Trophoblast cell (in vitro differentiated cells and primary cell): ENCODE measurements around the gene MEIS3.

ENCODE experiments used
- DNase-seq, 2 donors: peaks; one replicate each; pipeline ENCODE4 v3.0.0-alpha.2; 2016
- H2AFZ ChIP-seq: 2 replicates; pipeline ENCODE4 v1.6.1; 2013; ENCODE audit warnings: low read length, moderate library complexity, mild to moderate bottlenecking; ENCODE audit not compliant: insufficient read depth, poor library complexity
- H2AK5ac ChIP-seq: 2 replicates; pipeline ENCODE4 v1.6.1; 2013; ENCODE audit warnings: mild to moderate bottlenecking, low read length
- H2BK120ac ChIP-seq: 2 replicates; pipeline ENCODE4 v1.6.1; 2013; ENCODE audit warnings: low read length, mild to moderate bottlenecking, moderate library complexity; ENCODE audit not compliant: insufficient read depth, poor library complexity
- H2BK12ac ChIP-seq: 2 replicates; pipeline ENCODE4 v1.6.1; 2013; ENCODE audit warnings: mild to moderate bottlenecking, low read length, moderate library complexity
- H2BK5ac ChIP-seq: 2 replicates; pipeline ENCODE4 v1.6.1; 2013; ENCODE audit warnings: low read length, low read depth, moderate library complexity, mild to moderate bottlenecking; ENCODE audit not compliant: poor library complexity
- H3K14ac ChIP-seq: 2 replicates; pipeline ENCODE4 v1.6.1; 2013; ENCODE audit warnings: mild to moderate bottlenecking, low read length
- H3K18ac ChIP-seq: 2 replicates; pipeline ENCODE4 v1.6.1; 2013; ENCODE audit warnings: mild to moderate bottlenecking, low read length
- H3K23ac ChIP-seq: 2 replicates; pipeline ENCODE4 v1.6.1; 2013; ENCODE audit warnings: low read length
- H3K27ac ChIP-seq: 2 replicates; pipeline ENCODE4 v1.5.1; 2013; ENCODE audit warnings: low read depth, mild to moderate bottlenecking, inconsistent platforms, low read length, moderate library complexity
- H3K27me3 ChIP-seq: 2 replicates; pipeline ENCODE4 v1.6.1; 2013; ENCODE audit warnings: inconsistent platforms, mild to moderate bottlenecking, low read length, moderate library complexity; ENCODE audit not compliant: insufficient read depth
- H3K36me3 ChIP-seq, 2 experiments: 1 replicate in 1 of 2; 2 replicates in 1 of 2; pipeline ENCODE4 v1.6.1; 2013; ENCODE audit warnings: low read length in 2 of 2, mild to moderate bottlenecking in 2 of 2, moderate library complexity in 1 of 2; ENCODE audit not compliant: insufficient read depth in 2 of 2, control insufficient read depth in 1 of 2
- H3K4ac ChIP-seq: 2 replicates; pipeline ENCODE4 v1.6.1; 2013; ENCODE audit warnings: low read depth, mild to moderate bottlenecking, low read length, moderate library complexity
- H3K4me1 ChIP-seq, 2 experiments: 1 replicate in 1 of 2; 2 replicates in 1 of 2; pipeline ENCODE4 v1.6.1; 2013; ENCODE audit warnings: low read length in 2 of 2, mild to moderate bottlenecking in 2 of 2, moderate library complexity in 1 of 2; ENCODE audit not compliant: insufficient read depth in 2 of 2, control insufficient read depth in 1 of 2
- H3K4me2 ChIP-seq: 2 replicates; pipeline ENCODE4 v1.6.1; 2013; ENCODE audit warnings: inconsistent platforms, mild to moderate bottlenecking, low read length, moderate library complexity
- H3K4me3 ChIP-seq: 2 replicates; pipeline ENCODE4 v1.5.1; 2013; ENCODE audit warnings: mild to moderate bottlenecking, low read depth, low read length, inconsistent platforms
- H3K79me1 ChIP-seq: one replicate; pipeline ENCODE4 v1.6.1; 2013; ENCODE audit warnings: low read length
- H3K79me2 ChIP-seq: 2 replicates; pipeline ENCODE4 v1.6.1; 2013; ENCODE audit warnings: low read length, mild to moderate bottlenecking; ENCODE audit not compliant: control insufficient read depth, insufficient read depth, poor library complexity
- H3K9ac ChIP-seq: 2 replicates; pipeline ENCODE4 v1.6.1; 2013; ENCODE audit warnings: mild to moderate bottlenecking, low read length
- H3K9me3 ChIP-seq: 2 replicates; pipeline ENCODE4 v1.6.1; 2013; ENCODE audit warnings: low read depth, mild to moderate bottlenecking, control low read depth, inconsistent platforms, low read length; ENCODE audit not compliant: insufficient read depth
- H4K12ac ChIP-seq: 2 replicates; pipeline ENCODE4 v1.6.1; 2013; ENCODE audit warnings: low read depth, mild to moderate bottlenecking, low read length, moderate library complexity
- H4K8ac ChIP-seq: 2 replicates; pipeline ENCODE4 v1.6.1; 2013; ENCODE audit warnings: low read depth, mild to moderate bottlenecking, low read length, moderate library complexity
- H4K91ac ChIP-seq: one replicate; pipeline ENCODE4 v1.6.1; 2013; ENCODE audit warnings: low read depth, mild to moderate bottlenecking, low read length, moderate library complexity
- WGBS: extraction: QIAGEN DNeasy Blood & Tissue Kit; methylation state at CpG from one replicate; pipeline ENCODE4 v1.1.7; 2013; ENCODE audit warnings: missing lambda C conversion rate; ENCODE audit not compliant: insufficient read length, insufficient coverage; ENCODE audit errors: extremely low coverage; 5-methylcytosine and 5-hydroxymethylcytosine counted together

Gene MEIS3

GRCh38 chr19:47435196-47435595, 15.9 kb upstream of the MEIS3 start:
- H2BK120ac ChIP-seq: no peak overlapping the region
- no CpG with 5 or more reads among the region's 16 CpGs for WGBS
- H2AK5ac ChIP-seq: no peak overlapping the region
- H3K4me1 ChIP-seq: peaks cover 0 to 3% of the 10 kb centered on the region in 2 experiments
- no peak overlapping the region for H3K4me2 ChIP-seq
- H4K91ac ChIP-seq: no peak overlapping the region
- no peak overlapping the region for H3K27ac ChIP-seq
- no peak overlapping the region for H3K14ac ChIP-seq
- H2BK12ac ChIP-seq: no peak overlapping the region
- no peak overlapping the region for H3K4me3 ChIP-seq
- H3K79me1 ChIP-seq: no peaks in the 10 kb centered on the region
- H3K9ac ChIP-seq: no peak overlapping the region
- H4K8ac ChIP-seq: no peak overlapping the region
- no peak overlapping the region for H2AFZ ChIP-seq
- H3K27me3 ChIP-seq: peaks cover 4% of the 10 kb centered on the region
- H3K79me2 ChIP-seq: no peaks in the 10 kb centered on the region
- no peaks in the 10 kb centered on the region for H3K36me3 ChIP-seq
- H4K12ac ChIP-seq: no peak overlapping the region
- no peak overlapping the region for H3K23ac ChIP-seq
- no peak overlapping the region for H2BK5ac ChIP-seq
- H3K9me3 ChIP-seq: no peaks in the 10 kb centered on the region
- no peak for DNase-seq
- H3K4ac ChIP-seq: no peak overlapping the region
- H3K18ac ChIP-seq: no peak overlapping the region

DNA sequence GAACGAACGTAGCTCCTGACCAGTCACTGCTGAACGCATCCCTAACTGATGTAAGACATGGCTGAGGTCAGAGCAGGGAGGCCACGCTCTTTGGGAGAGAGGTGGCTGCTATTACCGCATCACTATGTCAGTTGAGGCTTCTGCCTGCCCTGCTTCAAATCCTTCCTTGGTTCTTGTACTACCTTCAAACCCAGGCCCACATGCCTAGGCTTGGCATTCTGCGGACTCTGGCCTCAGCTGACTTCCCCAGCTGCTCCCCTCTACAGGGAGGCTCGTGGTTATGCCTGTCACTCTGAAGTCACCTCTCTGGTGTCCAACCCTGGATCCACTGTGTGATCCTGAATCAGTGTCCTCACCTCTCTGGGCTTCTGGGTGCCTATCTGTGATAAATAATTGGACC, 14.8 kb upstream of the MEIS3 start:
- H4K12ac ChIP-seq: no peak overlapping the region
- H3K4me1 ChIP-seq: peaks cover 0 to 8% of the 10 kb centered on the region in 2 experiments
- no peaks in the 10 kb centered on the region for H3K79me1 ChIP-seq
- DNase-seq: no peak
- peaks cover 15% of the 10 kb centered on the region for H3K27me3 ChIP-seq
- no peak overlapping the region for H3K23ac ChIP-seq
- no peak overlapping the region for H3K14ac ChIP-seq
- H3K4ac ChIP-seq: no peak overlapping the region
- H2BK12ac ChIP-seq: no peak overlapping the region
- H2BK5ac ChIP-seq: no peak overlapping the region
- no peak overlapping the region for H2BK120ac ChIP-seq
- no peak overlapping the region for H3K27ac ChIP-seq
- no peak overlapping the region for H3K4me3 ChIP-seq
- no peak overlapping the region for H3K9ac ChIP-seq
- no peak overlapping the region for H2AK5ac ChIP-seq
- no peak overlapping the region for H3K4me2 ChIP-seq
- no CpG with 5 or more reads among the region's 7 CpGs for WGBS
- H3K79me2 ChIP-seq: no peaks in the 10 kb centered on the region
- no peaks in the 10 kb centered on the region for H3K9me3 ChIP-seq
- no peak overlapping the region for H2AFZ ChIP-seq
- H3K36me3 ChIP-seq: no peaks in the 10 kb centered on the region
- no peak overlapping the region for H3K18ac ChIP-seq
- no peak overlapping the region for H4K8ac ChIP-seq
- no peak overlapping the region for H4K91ac ChIP-seq

- WGBS: no CpG with 5 or more reads among the region's 1 CpG
- Histone ChIP-seq H3K9me3 (no peaks in the 10 kb centered on the region), H2AFZ (no peak overlapping the region), H3K23ac (no peak overlapping the region), H4K91ac (no peak overlapping the region), H3K9ac (no peak overlapping the region), H4K12ac (no peak overlapping the region), H3K27me3 (peaks cover 17% of the 10 kb centered on the region), H3K79me2 (no peaks in the 10 kb centered on the region), H3K79me1 (no peaks in the 10 kb centered on the region), H3K4me2 (no peak overlapping the region), H3K36me3 (no peaks in the 10 kb centered on the region), H2BK5ac (no peak overlapping the region), H3K18ac (no peak overlapping the region), H3K4ac (no peak overlapping the region), H2AK5ac (no peak overlapping the region), H3K4me3 (no peak overlapping the region), H3K4me1 (peaks cover 0 to 14% of the 10 kb centered on the region in 2 experiments), H4K8ac (no peak overlapping the region), H3K14ac (no peak overlapping the region), H3K27ac (no peak overlapping the region), H2BK12ac (no peak overlapping the region), H2BK120ac (no peak overlapping the region)
- DNase-seq: no peak
Measured at GRCh38 chr19:47433121-47433520, 13.8 kb upstream of the MEIS3 start.

- no peak overlapping the region for H3K14ac ChIP-seq
- peaks cover 17% of the 10 kb centered on the region for H3K27me3 ChIP-seq
- H3K4me1 ChIP-seq: peaks cover 2 to 16% of the 10 kb centered on the region in 2 experiments
- H3K9ac ChIP-seq: no peak overlapping the region
- H3K18ac ChIP-seq: no peak overlapping the region
- no peak overlapping the region for H3K23ac ChIP-seq
- no peak for DNase-seq
- H2BK120ac ChIP-seq: no peak overlapping the region
- no peak overlapping the region for H4K12ac ChIP-seq
- H3K9me3 ChIP-seq: no peaks in the 10 kb centered on the region
- no peaks in the 10 kb centered on the region for H3K79me2 ChIP-seq
- no peak overlapping the region for H2AK5ac ChIP-seq
- no peak overlapping the region for H4K8ac ChIP-seq
- H3K4ac ChIP-seq: no peak overlapping the region
- no peak overlapping the region for H2BK5ac ChIP-seq
- no peak overlapping the region for H3K4me3 ChIP-seq
- no peaks in the 10 kb centered on the region for H3K79me1 ChIP-seq
- no peak overlapping the region for H3K4me2 ChIP-seq
- H3K36me3 ChIP-seq: no peaks in the 10 kb centered on the region
- no peak overlapping the region for H2BK12ac ChIP-seq
- no peak overlapping the region for H4K91ac ChIP-seq
- no peak overlapping the region for H2AFZ ChIP-seq
- H3K27ac ChIP-seq: no peak overlapping the region
Measured at GRCh38 chr19:47432499-47432898, 13.2 kb upstream of the MEIS3 start.
